H1 (cell line): ENCODE data around the gene PPP1R12C. TPM values are rescaled to one million over a fixed set of nuclear protein-coding genes. Genes with fewer than 3 reads are reported as not detected.

Experiments
- CHD1 ChIP-seq: IDR thresholded peaks from 2 replicates; pipeline ENCODE4 v1.6.1; 2012; ENCODE audit warnings: low read depth, low read length, improper control_type of control experiment
- KDM1A ChIP-seq: fragments of 200-600, 300-600 bp; sonication (generic); IDR thresholded peaks from 2 replicates; pipeline ENCODE4 v1.7.1; 2016; ENCODE audit warnings: mild to moderate bottlenecking, low read length, borderline replicate concordance
- PHF8 ChIP-seq: fragments of 200-600 bp; sonication (generic); conservative IDR thresholded peaks from 2 replicates; pipeline ENCODE4 v1.7.1; 2012; ENCODE audit warnings: low read depth, mild to moderate bottlenecking, inconsistent platforms, low read length, moderate library complexity
- POLR2A ChIP-seq, 2 experiments: IDR thresholded peaks; 1 replicate in 1 of 2; 2 replicates in 1 of 2; pipeline ENCODE4 v1.6.1; 2011; ENCODE audit warnings: low read depth in 2 of 2, low read length in 2 of 2, mild to moderate bottlenecking in 2 of 2; ENCODE audit errors: control extremely low read depth in 1 of 2
- SAP30 ChIP-seq: fragments of 300-600 bp; sonication (generic); IDR thresholded peaks from 2 replicates; pipeline ENCODE4 v1.7.1; 2012; ENCODE audit warnings: low read length, moderate library complexity, mild to moderate bottlenecking, inconsistent platforms; ENCODE audit not compliant: insufficient read depth, insufficient replicate concordance
- SP2 ChIP-seq: IDR thresholded peaks from 2 replicates; pipeline ENCODE4 v1.6.1; 2012; ENCODE audit warnings: mild to moderate bottlenecking, low read length, inconsistent platforms
- polyA plus RNA-seq, 7 experiments: library from polyadenylated mRNA; depleted of rRNA in 3 of 7; stranded (reverse) in 5 of 7; unstranded in 2 of 7; fragments of >200 nt in 5 of 7; fragments of 200-250 nt in 2 of 7; gene quantifications; 1 replicate in 5 of 7; 2 replicates in 1 of 7; 4 replicates in 1 of 7; pipeline versions ENCODE4 v1.2.1 to v1.2.3, GENCODE V29; 2011 to 2013; ENCODE audit warnings: missing spikeins in 2 of 7, mixed read lengths in 2 of 7
- total RNA-seq: library from RNA; stranded (reverse); fragmentation: NEBNext Ultra II Directional; extraction: Animal tissue kit (Norgen Biotek cat#: 25700); gene quantifications from 2 replicates; pipeline ENCODE4 v1.2.1, GENCODE V29; 2021
- TF ChIP-seq, protein P1 (sequence below): fragments of 300-600 bp; sonication (generic); IDR thresholded peaks from 2 replicates; pipeline ENCODE4 v1.7.1; 2012; ENCODE audit warnings: low read length, moderate library complexity, mild to moderate bottlenecking, inconsistent platforms; ENCODE audit not compliant: insufficient replicate concordance
- TF ChIP-seq, protein P2 (sequence below): IDR thresholded peaks from 2 replicates; pipeline ENCODE4 v1.6.1; 2012; ENCODE audit warnings: inconsistent platforms

The PPP1R12C gene
- total and polyA plus RNA-seq, 2 of the 8 experiments (the other 6 are each of a cell fraction or from before 2014, with no cell fraction given), result 31.7 to 71.5 TPM

DNA sequence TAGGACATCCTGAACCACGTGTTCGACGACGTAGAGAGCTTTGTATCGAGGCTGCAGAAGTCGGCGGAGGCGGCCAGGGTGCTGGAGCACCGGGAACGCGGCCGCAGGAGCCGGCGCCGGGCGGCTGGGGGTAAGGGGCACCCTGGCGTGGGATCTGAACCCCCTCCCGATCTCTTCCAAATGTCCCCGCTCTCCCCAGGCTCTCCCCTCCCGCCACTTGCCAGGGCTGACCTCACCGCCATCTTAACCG, 35.7 kb downstream of the PPP1R12C start (continued):
- TF ChIP-seq, protein P1, sequence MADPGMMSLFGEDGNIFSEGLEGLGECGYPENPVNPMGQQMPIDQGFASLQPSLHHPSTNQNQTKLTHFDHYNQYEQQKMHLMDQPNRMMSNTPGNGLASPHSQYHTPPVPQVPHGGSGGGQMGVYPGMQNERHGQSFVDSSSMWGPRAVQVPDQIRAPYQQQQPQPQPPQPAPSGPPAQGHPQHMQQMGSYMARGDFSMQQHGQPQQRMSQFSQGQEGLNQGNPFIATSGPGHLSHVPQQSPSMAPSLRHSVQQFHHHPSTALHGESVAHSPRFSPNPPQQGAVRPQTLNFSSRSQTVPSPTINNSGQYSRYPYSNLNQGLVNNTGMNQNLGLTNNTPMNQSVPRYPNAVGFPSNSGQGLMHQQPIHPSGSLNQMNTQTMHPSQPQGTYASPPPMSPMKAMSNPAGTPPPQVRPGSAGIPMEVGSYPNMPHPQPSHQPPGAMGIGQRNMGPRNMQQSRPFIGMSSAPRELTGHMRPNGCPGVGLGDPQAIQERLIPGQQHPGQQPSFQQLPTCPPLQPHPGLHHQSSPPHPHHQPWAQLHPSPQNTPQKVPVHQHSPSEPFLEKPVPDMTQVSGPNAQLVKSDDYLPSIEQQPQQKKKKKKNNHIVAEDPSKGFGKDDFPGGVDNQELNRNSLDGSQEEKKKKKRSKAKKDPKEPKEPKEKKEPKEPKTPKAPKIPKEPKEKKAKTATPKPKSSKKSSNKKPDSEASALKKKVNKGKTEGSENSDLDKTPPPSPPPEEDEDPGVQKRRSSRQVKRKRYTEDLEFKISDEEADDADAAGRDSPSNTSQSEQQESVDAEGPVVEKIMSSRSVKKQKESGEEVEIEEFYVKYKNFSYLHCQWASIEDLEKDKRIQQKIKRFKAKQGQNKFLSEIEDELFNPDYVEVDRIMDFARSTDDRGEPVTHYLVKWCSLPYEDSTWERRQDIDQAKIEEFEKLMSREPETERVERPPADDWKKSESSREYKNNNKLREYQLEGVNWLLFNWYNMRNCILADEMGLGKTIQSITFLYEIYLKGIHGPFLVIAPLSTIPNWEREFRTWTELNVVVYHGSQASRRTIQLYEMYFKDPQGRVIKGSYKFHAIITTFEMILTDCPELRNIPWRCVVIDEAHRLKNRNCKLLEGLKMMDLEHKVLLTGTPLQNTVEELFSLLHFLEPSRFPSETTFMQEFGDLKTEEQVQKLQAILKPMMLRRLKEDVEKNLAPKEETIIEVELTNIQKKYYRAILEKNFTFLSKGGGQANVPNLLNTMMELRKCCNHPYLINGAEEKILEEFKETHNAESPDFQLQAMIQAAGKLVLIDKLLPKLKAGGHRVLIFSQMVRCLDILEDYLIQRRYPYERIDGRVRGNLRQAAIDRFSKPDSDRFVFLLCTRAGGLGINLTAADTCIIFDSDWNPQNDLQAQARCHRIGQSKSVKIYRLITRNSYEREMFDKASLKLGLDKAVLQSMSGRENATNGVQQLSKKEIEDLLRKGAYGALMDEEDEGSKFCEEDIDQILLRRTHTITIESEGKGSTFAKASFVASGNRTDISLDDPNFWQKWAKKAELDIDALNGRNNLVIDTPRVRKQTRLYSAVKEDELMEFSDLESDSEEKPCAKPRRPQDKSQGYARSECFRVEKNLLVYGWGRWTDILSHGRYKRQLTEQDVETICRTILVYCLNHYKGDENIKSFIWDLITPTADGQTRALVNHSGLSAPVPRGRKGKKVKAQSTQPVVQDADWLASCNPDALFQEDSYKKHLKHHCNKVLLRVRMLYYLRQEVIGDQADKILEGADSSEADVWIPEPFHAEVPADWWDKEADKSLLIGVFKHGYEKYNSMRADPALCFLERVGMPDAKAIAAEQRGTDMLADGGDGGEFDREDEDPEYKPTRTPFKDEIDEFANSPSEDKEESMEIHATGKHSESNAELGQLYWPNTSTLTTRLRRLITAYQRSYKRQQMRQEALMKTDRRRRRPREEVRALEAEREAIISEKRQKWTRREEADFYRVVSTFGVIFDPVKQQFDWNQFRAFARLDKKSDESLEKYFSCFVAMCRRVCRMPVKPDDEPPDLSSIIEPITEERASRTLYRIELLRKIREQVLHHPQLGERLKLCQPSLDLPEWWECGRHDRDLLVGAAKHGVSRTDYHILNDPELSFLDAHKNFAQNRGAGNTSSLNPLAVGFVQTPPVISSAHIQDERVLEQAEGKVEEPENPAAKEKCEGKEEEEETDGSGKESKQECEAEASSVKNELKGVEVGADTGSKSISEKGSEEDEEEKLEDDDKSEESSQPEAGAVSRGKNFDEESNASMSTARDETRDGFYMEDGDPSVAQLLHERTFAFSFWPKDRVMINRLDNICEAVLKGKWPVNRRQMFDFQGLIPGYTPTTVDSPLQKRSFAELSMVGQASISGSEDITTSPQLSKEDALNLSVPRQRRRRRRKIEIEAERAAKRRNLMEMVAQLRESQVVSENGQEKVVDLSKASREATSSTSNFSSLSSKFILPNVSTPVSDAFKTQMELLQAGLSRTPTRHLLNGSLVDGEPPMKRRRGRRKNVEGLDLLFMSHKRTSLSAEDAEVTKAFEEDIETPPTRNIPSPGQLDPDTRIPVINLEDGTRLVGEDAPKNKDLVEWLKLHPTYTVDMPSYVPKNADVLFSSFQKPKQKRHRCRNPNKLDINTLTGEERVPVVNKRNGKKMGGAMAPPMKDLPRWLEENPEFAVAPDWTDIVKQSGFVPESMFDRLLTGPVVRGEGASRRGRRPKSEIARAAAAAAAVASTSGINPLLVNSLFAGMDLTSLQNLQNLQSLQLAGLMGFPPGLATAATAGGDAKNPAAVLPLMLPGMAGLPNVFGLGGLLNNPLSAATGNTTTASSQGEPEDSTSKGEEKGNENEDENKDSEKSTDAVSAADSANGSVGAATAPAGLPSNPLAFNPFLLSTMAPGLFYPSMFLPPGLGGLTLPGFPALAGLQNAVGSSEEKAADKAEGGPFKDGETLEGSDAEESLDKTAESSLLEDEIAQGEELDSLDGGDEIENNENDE, result no peak
- no peak for TF ChIP-seq CHD1
- TF ChIP-seq, protein P2, sequence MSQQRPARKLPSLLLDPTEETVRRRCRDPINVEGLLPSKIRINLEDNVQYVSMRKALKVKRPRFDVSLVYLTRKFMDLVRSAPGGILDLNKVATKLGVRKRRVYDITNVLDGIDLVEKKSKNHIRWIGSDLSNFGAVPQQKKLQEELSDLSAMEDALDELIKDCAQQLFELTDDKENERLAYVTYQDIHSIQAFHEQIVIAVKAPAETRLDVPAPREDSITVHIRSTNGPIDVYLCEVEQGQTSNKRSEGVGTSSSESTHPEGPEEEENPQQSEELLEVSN, result peak; percentile 75; the same call in 1 of the 2 replicates
- peak in 1 of 2 experiments; percentile 72; a peak in 1 of 3 replicates for TF ChIP-seq POLR2A (IDR thresholded peaks at IDR 0.05; ENCODE audit: control extremely low read depth in 1 of 2, low read depth in 2 of 2, low read length in 2 of 2)
- TF ChIP-seq PHF8, result 0 out of 2 replicates have a peak, but pooled peaks have one; percentile 9
- TF ChIP-seq SP2, result no peak
- no peak for TF ChIP-seq KDM1A
- no peak for TF ChIP-seq SAP30
- TF ChIP-seq, all 59 proteins: peak for 4
